Left hindlimb (tissue), 1 donor: ENCODE measurements around the gene PPM1H.
"Not testable (repeated sequence)": the region's sequence is repeated elsewhere in the genome, so short reads cannot be mapped to it uniquely, and the experiment has no call there.

Experiments used
- DNase-seq: peaks from one replicate; pipeline ENCODE4 v3.0.0-alpha.2; 2018

Gene PPM1H

GRCh38 chr12:62943779-62944395 is 8.9 kb upstream of the PPM1H start:
- no peak for DNase-seq

DNA sequence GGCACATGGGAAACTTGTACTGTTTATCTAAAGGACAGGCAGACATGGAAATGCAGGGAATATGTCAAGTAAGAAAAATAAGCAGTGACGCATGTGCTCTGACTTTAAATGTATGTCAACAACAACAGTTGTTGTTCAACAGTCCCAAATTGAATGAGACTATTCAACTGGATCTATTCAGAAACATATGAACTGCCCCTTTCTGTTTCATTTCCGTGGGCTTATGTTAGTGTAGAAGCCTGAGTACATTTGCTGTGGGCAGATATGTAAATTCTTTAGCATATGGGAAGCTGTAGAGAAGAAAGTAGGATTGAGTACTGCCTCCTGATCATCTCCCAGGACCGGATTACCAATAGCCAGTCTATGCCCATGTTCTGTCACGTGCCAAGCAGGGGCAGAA is 7.4 kb upstream of the PPM1H start:
- DNase-seq = not testable (repeated sequence)

- peak; percentile 63 for DNase-seq
These were observed 631 bp downstream of the PPM1H start for GRCh38 chr12:62934239-62934798.

GRCh38 chr12:62933602-62934238 is 1.2 kb downstream of the PPM1H start:
- no peak for DNase-seq

GRCh38 chr12:62933220-62933601 is 1.7 kb downstream of the PPM1H start:
- peak; percentile 38 for DNase-seq

DNA sequence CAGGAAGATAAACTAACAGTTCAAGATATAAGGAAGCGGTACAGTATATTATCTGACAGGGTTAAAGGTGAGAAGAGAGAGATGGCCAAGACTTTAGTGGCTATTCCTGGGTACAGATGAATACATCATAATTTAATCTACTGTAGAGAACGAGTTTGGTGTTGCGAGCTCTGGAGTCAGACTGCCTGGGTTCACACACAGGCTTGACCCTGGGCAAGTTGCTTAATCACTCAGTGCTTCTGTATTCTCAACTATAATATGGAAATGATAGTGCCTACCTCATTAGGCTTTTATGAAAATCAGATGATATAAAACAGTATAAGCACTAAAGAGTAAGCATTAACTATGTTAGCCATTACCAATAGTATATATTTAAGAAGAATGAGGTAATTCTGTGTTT is 3.5 kb downstream of the PPM1H start:
- DNase-seq = no peak

DNA sequence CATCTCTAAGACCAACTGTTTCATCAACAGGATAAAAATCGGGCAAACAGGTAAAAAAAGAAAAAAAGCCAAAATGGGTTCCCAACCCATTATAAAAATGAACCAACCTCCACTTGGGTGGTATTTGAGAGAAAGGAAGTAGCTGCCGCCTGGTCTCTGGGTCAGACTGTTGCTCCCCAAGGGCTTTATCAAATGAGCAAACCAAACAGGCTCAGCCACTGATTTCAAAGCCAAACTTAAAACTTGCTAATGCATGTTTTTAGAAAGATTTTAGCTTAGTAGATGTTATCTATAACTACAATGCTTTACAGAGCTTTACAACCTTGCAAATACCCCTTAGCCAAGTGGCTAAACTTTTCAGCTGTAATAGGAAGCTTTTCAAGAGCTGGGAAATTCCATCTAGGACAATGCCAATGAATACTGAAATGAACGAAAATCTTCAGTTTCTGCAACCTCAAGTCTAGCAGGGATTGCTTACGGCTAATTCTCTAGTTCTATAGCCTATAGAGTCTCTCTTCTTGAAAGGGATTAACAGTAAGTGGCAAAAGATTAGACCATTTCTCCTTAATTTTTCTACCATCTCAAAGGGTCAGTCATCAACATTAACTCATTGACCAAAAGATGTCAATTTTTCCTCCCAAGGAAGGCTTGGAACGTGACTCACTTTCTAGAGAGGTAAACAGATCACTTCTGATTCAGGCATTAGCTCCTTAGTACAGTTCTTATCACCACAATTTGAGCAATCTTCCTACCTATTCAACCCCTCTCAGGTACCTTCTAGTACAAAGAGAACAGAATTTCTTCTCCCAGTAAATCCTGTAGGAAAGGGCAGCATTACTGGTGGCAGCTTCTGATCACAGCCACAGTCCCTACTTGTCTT is 4.2 kb downstream of the PPM1H start:
- DNase-seq = no peak

- no peak for DNase-seq
These were observed 6.3 kb downstream of the PPM1H start for GRCh38 chr12:62928632-62929031.

- DNase-seq = no peak
These were observed 9.3 kb downstream of the PPM1H start for GRCh38 chr12:62925680-62926079.

- DNase-seq = no peak
These were observed 10.9 kb downstream of the PPM1H start for GRCh38 chr12:62924084-62924483.

DNA sequence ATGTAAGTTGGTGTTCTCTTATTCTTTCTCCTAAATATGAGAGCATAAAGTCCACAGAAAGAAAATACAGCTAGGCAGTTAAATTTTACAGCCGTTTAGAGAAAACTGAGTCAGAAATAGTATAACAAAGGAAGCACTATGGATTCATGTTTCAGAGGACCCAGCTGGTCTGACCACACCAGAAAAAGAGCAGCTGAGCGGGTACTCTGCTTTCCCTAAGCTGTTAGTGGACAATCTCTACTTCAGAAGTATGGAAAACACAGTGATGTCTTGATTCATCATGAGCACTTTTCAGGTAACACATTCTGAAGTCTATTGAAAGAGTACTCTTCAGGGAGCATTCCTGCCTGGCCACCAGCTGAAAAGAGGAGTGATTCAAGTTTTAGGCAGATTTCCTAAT is 12.4 kb downstream of the PPM1H start:
- no peak for DNase-seq

- no peak for DNase-seq
These were observed 15.1 kb downstream of the PPM1H start for GRCh38 chr12:62919838-62920237.

DNA sequence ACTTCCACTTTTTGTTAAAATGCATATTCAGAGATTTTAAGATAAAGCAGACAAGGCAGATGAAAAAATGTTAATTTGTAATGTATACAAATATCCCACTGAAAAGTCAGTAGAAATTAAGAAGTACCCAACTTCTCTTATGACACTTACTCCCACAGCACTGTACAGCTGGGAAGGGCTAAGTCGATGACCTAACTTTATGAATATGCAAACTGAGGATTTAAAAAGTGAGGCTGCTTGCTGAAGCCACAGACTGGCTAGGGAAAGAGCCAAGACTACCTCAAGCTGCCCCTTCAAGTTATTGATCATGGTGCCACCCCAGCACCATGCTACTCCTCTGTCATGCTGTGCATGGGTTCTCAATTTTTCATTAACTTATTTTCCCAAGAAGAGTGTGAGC is 17.0 kb downstream of the PPM1H start:
- no peak for DNase-seq

GRCh38 chr12:62916632-62917425 is 18.1 kb downstream of the PPM1H start:
- no peak for DNase-seq

DNA sequence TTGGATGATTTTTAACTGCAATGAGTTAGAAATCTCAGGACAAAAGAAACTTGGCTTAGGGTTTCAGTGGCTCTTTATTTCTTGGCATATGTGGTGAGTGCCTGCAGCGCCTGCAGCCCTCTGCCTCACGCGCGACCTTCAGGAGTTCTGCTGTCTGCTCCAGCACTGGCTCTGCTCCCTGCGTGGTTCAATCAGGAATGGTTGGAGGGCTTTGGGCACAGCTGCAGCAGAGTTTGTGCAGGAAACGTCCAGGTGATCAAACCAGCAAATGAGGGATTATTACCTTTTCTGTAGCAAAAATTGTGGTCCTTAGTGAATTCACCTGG is 19.8 kb downstream of the PPM1H start:
- DNase-seq = no peak

DNA sequence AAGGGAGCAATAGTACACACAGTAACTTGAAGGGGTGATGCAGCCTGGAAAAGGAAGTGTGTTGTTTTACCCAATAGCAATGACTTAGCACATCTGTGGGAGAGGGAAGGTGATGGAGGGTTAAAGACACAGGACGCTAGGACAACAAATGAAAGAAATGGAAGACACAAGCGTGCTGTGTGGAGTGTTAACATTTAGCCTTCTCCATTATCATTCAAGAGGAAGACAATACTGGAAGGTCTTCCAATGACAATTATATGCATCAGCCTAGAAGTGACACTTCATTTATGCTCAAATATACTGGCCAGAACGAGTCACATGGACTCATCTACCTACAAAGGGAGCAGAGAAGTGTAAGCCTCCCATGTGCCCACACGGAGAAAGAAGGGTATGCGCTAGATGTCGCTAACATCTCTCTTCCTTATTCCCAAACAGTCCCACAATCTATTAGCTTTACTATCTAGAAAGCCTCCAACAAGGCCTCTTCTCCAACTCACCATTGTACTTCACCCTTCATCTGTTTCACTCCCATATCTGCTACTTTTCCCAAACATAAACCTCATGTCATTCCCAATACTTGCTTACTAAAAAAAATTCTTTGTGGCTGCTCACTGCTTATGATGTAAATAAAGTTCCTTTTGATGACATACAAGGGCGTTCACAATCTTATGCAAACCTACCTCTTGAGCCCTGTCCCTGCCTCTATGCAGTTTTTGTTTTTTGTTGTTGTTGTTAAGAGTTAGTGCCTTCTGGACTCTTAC is 20.3 kb downstream of the PPM1H start:
- no peak for DNase-seq

DNA sequence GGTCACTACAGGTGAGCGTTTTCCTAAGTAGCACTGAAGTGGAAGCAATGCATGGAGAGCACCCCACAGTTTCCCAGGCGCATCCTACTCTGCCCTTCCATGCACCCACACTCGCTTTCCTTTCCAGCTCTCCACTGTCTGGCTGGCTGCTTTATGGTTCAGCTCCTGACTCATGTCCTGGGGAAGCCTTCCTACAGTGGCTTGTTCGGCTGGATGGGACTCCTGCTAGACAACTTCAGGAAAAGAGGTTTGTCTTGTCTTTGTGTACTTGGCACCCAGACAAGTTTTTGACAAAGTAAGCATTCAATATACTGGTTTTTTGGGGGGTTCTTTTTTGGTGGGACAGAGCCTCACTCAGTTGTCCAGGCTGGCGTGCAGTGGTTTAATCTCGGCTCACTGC is 21.6 kb downstream of the PPM1H start:
- no peak for DNase-seq

- no peak for DNase-seq
These were observed 22.3 kb downstream of the PPM1H start for GRCh38 chr12:62912644-62913043.

GRCh38 chr12:62911286-62911685 is 23.7 kb downstream of the PPM1H start:
- DNase-seq = no peak

DNA sequence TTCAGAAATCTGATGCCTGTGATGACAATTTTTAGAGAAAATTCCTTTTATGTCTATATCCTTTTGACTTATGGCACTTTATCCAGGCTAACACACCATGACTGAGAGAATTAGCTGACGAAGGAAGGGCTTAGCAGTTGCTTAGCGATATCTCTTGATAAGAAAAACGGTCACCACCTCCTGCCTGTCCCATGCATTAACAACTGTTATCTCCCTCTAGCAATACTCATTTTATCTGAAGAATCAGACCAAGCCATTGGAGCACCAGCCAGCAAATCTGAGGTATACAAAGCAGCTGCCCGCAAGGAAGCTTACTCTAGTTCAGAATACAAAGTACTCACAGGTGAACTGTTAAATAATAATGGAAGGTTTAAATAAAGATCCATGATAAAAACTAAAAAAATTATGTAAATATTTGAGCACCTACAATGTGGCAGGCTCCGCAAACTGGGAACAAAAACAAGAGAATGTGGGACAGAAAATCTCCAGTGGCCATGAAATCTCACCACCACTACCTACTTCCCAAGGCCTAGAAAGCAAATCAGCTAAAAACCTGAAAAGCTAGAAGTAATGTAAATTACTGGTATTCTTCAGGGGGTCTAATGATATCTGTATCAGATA is 24.3 kb downstream of the PPM1H start:
- no peak for DNase-seq

GRCh38 chr12:62909340-62909739 is 25.6 kb downstream of the PPM1H start:
- DNase-seq = no peak

- DNase-seq = no peak
These were observed 26.3 kb downstream of the PPM1H start for GRCh38 chr12:62908674-62909073.
